HG03575 (cell line): Measurements from ENCODE around the gene SEC23B.
A peak's percentile ranks its signal among the peaks of the same experiment; 100 is the strongest.

Source experiments
- ATAC-seq: cut with Tn5 transposase; IDR thresholded peaks from one replicate; pipeline ENCODE4 v1.9.1; 2021; ENCODE audit not compliant: unreplicated experiment, insufficient number of reproducible peaks, low FRiP score; ENCODE audit errors: extremely low read depth

The SEC23B gene

DNA sequence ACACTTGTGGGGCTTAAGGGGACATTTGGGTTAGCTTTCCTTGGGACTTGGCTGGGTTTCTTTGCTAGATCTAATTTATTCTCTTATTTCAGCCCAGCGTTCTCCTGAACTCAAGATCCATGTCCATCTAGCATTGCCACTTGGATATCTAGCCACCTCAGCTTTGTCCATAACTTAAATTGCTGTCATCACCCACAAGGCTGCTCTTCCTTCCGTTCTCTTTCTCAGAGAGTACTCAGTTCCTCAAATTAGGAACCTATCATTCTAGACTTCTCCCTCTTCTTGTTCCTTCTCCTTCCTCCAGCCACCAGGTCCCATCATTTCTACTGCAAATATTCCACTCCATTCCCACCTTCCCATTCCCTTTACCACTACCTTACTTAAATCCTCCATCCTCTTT lies 63.8 kb downstream of the SEC23B start:
- no peak for ATAC-seq

DNA sequence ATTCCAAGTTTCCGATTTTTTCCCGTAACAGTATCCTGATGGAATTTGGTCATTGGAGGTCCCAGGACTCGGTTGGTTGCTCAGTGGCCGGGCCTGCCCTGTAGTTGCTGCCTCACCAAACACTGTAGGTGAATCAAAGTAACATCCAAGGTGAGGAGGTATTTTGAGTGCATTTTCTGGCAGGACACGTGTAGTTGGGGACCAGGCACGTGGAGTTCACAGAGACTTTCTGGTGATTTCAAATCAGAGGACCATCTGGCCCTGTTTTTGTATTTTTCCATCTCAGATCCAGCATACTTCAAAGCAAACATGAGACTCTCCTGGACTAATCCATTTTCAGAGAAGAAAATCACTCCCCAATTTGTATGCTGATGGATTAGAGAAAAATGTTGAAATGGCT lies 70.2 kb downstream of the SEC23B start:
- no peak for ATAC-seq

DNA sequence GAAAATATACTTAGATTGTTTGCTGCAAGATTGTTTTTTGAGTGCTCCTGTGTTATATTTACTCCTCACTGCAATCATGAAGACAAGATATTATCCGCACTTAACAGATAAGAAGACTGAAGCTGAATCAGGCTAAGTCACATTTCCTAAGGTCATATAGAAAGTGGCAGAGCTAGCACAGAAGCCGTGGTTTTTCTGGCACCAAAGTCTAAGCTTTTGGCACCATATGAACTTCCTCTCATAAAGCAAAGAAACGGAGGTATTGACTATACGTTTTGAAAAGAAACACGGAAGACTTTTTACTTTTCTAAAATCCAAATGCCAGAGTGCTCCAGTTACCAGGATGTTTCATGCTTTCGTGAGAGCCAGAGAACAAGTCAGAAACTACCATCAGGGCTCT lies 70.8 kb downstream of the SEC23B start:
- no peak for ATAC-seq

DNA sequence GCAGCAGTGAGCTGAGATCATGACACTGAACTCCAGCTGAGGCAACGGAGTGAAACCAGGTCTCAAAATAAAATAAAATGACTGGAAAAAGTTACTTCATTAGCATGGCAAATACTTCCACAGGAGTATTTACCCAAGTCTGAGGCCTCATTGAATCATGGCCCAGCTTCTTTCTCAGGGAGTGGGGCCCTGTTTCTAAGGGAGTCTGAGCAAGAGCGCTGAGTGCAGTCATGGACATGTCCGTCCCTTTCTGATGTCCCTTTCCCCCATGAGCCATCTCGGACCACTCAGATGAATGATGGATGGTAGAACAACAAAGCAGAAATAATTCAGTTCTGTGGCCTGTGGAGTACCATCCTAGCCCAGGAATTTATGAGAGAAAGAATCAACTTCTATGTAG lies 72.3 kb downstream of the SEC23B start:
- no peak for ATAC-seq

DNA sequence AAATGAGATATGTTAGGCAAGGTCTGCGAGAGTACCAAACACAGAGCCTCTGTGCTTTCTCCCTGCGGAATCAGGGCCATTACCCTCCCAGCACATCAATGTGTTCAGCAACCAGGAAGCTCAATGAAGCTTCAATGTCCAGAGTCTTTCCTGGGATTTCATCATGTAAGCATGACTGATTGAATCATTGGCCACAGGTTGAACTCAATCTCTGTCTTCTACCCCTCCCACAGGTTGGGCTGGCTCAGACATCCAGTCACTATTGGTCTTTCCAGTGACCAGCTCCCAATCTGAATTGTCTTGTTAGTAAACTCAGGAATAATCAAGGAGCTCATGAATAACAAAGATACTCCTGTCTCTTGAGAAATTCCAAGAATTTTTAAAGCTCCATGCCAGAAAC lies 77.4 kb downstream of the SEC23B start:
- ATAC-seq: no peak

DNA sequence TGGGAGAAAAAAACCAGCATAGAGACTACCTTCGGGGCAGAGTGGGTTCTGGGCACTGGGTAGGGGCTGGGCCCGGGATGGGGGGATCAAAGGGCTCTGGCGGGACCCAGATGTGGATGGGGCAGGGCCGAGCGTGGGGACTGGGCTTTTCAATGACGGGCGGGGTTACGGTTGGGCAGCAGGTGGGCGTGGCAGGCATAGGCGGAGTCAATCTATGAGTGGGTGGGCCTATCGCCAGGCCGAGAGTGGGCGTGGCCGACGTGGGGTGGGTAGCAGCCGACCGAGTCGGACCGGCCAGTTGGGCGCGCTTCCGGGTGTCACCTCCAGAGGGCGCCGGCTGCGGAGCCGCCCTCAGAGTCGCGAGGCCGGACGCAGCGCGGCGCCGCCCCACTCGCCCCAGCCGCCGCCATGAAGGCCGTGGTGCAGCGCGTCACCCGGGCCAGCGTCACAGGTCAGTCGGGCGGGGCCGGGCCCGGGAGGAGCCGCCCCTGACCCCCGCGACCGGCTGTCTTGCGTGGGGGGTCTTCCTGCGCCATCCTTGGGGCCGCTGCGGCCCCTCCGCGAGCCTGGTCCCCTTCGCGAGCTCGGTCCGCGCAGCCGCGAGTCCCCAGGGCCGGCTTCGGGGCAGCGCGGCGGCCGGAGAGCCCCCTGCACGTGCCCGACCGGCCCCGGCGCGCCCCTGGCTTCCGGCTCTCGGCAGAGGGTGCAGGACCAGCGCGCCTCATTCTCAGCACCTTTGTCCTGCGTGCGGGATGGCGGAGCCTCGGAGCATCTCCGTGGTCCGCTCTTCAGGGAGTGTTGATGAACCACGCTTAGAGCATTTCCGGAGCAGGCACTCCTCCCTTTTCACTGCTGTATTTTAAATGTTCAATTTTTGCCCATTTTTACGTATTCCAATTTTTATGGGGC lies 80.2 kb downstream of the SEC23B start, which contains the start of gene DTD1:
DTD1 (plus strand) TSS at position 390 of the 909 bp plus-strand sequence; CDS start at position 409, 19 bp downstream.
- ATAC-seq: peak; percentile 52

DNA sequence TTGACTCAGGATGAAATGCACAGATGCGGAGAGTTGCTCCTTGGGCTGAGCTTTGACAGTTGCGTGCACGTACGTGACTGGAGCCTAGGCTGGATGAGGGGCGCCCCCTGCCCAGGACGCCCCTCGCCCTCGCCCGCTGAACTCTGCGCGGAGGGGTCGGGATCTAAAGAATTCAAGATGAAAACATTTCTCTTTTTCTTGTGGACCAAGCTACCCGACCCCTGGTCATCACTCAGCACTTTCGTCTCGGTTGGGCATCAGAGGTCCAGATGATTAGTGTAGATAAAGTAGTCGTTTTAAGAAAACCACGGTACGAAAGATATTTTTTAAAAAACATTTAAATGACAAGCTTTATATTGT lies 80.8 kb downstream of the SEC23B start:
- no peak for ATAC-seq

DNA sequence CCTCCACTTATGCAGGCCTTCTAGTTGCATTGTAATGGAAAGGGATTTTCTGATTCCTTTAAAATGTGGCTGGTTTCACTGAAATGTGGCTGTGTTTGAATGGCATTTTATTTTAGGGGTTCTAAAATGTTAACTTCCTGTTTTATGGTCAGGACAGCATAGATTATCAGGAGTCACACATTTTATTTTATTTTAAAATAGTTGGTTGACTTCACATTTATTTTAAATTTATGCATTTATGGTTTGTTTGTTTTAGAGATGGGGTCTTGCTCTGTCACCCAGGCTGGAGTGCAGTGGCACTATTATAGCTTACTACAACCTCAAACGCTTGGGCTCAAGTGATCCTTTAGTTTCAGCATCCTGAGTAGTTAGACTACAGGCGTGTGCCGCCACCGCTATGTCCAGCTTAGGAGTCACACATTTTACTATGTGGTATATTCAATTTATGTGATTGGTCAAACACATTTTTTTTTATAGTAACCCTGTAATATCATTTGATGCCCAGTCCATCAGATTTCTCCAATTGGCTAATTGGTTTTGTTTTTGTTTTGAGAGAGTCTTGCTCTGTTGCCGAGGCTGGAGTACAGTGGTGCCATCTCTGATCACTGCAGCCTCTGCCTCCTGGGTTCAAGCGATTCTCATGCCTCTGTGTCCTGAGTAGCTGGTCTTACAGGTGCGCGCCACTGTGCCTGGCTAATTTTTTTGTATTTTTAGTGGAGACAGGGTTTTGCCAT lies 82.4 kb downstream of the SEC23B start:
- no peak for ATAC-seq

DNA sequence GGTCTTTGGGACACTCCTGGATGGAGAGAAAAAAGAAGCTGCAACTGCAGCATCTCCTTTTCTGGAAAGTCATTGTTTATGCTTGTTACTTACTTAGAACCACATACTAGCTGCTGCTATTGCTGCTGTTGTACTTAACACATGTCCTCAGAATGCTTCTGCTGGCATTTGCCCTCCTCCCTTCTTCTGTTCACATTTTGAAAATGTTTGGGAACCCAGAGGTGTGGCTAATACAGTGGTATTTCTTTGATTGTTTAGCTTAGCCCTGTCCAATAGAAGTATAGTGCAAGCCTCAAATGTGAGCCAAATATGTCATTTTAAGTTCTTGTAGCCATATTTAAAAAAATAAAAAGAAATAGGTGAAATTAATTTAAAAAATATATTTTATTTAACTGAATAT lies 88.5 kb downstream of the SEC23B start:
- no peak for ATAC-seq

DNA sequence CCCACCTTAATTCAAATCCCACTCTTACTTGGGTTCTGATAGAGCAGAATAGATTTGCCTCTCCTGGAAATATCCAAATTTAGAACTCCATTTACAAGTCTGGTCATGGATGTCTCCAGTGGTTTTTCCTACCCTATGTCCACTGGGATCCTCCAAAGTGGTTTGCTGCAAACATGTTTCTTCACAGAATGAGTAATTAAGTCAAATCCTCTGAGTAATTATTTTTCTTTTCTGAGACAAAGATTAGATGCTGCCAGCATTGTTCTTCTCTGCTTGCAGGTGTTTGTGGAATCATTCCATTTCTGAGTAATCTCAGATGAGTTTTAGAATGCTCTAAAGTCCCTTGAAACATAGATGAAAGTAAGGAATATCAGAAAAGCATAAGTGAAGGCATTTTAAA lies 102.0 kb downstream of the SEC23B start:
- ATAC-seq: no peak
